Epithelial cell of proximal tubule (primary cell): ENCODE data around the gene ELMOD3. TPM values are rescaled to one million over a fixed set of nuclear protein-coding genes. Genes with fewer than 3 reads are reported as not detected.
"Not testable (repeated sequence)": the region's sequence is repeated elsewhere in the genome, so short reads cannot be mapped to it uniquely, and the experiment has no call there.

ENCODE experiments used
- DNase-seq: peaks from one replicate; pipeline ENCODE4 v3.0.0-alpha.2; 2011; ENCODE audit warnings: low read depth
- H3K4me3 ChIP-seq: 2 replicates; pipeline ENCODE4 v1.5.1; 2011; ENCODE audit warnings: low read depth, mild to moderate bottlenecking, low read length
- total RNA-seq: library from RNA; depleted of rRNA; stranded (reverse); fragments of >200 nt; gene quantifications from 2 replicates; pipeline ENCODE4 v1.2.3, GENCODE V29; 2015
- TF ChIP-seq, protein P1 (sequence below): conservative IDR thresholded peaks from 2 replicates; pipeline ENCODE4 v1.5.1; 2012; ENCODE audit warnings: low read depth, mild to moderate bottlenecking, low read length

Gene ELMOD3
- total RNA-seq, 1 donor from 2014 or later, result 9.5 TPM

GRCh38 chr2:85330839-85331636 is 23.5 kb upstream of the ELMOD3 start:
- H3K4me3 ChIP-seq, result no peak overlapping the region
- DNase-seq, result no peak
- TF ChIP-seq, protein P1, sequence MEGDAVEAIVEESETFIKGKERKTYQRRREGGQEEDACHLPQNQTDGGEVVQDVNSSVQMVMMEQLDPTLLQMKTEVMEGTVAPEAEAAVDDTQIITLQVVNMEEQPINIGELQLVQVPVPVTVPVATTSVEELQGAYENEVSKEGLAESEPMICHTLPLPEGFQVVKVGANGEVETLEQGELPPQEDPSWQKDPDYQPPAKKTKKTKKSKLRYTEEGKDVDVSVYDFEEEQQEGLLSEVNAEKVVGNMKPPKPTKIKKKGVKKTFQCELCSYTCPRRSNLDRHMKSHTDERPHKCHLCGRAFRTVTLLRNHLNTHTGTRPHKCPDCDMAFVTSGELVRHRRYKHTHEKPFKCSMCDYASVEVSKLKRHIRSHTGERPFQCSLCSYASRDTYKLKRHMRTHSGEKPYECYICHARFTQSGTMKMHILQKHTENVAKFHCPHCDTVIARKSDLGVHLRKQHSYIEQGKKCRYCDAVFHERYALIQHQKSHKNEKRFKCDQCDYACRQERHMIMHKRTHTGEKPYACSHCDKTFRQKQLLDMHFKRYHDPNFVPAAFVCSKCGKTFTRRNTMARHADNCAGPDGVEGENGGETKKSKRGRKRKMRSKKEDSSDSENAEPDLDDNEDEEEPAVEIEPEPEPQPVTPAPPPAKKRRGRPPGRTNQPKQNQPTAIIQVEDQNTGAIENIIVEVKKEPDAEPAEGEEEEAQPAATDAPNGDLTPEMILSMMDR, result no peak

DNA sequence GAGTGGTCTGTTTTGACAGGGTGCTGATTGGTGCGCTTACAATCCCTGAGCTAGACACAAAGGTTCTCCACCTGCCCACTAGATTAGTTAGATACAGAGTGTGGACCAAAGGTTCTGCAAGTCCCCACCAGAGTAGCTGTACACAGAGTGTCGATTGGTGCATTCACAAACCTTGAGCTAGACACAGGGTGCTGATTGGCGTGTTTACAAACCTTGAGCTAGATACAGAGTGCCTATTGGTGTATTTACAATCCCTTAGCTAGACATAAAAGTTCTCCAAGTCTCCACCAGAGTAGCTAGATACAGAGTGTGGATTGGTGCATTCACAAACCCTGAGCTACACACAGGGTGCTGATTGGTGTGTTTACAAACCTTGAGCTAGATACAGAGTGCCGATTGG is 20.7 kb upstream of the ELMOD3 start:
- DNase-seq, H3K4me3 ChIP-seq: not testable (repeated sequence)

GRCh38 chr2:85334928-85335327 is 19.6 kb upstream of the ELMOD3 start:
- H3K4me3 ChIP-seq, result no peak overlapping the region
- TF ChIP-seq, protein P1, result no peak
- no peak for DNase-seq

DNA sequence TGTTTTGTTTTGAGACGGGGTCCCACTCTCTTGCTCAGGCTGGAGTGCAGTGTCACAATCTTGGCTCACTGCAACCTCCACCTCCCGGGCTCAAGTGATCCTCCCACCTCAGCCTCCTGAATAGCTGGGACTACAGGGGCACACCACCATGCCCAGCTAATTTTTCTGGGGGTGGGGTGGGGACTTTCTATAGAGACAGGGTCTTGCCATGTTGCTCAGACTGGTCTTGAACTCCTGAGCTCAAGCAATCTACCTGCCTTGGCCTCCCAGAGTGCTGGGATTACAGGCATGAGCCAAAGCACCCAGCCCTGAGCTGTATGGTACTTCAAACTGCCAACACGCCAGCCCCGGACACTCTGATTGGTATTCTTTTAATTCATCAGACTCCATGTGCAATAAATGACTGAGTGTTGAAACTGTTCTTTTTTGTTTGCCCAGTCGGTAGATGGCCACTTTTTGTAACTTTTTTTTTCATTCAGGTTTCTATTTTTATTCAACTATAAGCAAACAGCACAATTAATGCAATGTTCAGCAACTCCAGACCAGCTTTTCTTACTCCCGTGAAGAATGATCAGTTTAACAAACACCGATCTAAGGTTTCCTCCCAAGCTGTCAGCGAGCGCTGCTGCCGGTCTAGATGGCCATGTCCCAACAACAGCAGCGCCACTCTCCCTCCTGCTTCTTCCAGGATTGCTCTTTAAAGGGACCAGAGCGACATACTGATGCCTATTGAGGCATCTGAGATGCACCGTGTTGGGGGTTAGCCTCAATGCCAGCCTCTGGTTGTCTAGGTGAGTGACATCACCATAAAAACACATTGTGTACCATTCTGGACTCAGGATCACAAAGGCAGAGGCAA is 14.3 kb upstream of the ELMOD3 start:
- H3K4me3 ChIP-seq, result no peak overlapping the region
- no peak for DNase-seq
- TF ChIP-seq, protein P1, result no peak

DNA sequence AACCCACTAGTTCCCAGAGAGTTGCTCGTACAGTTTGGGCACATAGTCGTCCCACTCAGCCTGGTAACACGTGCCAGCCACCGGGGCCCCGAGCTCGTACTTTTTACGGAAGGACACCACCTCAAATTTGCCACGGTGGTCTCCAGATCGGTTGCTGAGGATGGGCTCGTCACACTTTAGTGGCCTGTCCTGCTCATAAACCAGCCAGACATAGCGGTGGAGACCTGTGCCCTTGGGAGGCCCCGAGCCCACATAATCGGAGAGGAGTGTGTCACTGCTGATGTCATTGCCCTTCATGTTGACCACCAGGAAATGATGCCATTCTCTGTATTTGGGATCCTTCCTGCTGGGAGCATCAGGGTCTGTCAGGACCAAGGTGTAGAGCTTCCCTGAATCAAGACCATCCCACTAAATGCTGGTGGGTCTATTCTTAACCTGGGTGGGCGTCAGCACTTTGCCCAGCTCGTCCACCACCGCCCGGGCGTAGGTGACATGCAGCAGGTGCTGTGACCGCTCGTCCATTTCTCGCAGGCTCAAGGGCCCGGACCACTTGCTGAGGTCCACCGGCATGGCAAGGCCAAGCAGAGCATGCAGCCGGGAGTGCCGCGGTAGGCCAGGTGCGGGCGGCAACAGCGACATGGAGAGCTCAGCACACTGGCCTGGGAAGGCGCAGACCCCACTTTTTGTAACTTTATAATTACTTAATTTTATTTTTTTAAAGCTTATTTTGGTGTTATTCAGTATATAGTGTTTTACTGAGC is 13.1 kb upstream of the ELMOD3 start:
- no peak overlapping the region for H3K4me3 ChIP-seq
- no peak for DNase-seq
- TF ChIP-seq, protein P1, result no peak

DNA sequence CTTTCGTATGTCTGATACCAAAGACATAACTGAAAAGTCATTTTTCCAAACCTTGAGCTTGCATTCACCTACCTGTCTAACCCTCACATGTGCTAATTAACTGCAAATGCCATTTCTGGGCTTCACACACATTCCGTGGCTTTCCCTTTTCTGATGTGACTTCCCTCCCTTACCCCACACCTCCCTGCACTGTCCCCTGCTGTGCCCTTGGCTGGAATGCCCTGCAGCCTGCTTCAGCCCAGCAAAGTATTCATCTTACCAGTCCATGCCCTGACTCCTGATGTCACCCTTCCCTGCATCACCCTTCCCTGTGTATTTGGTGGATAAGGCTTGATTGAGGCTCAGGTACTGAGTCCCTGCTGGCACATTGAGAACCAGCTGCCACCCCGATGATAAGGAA is 12.4 kb upstream of the ELMOD3 start:
- no peak for DNase-seq
- H3K4me3 ChIP-seq, result no peak overlapping the region
- TF ChIP-seq, protein P1, result no peak

DNA sequence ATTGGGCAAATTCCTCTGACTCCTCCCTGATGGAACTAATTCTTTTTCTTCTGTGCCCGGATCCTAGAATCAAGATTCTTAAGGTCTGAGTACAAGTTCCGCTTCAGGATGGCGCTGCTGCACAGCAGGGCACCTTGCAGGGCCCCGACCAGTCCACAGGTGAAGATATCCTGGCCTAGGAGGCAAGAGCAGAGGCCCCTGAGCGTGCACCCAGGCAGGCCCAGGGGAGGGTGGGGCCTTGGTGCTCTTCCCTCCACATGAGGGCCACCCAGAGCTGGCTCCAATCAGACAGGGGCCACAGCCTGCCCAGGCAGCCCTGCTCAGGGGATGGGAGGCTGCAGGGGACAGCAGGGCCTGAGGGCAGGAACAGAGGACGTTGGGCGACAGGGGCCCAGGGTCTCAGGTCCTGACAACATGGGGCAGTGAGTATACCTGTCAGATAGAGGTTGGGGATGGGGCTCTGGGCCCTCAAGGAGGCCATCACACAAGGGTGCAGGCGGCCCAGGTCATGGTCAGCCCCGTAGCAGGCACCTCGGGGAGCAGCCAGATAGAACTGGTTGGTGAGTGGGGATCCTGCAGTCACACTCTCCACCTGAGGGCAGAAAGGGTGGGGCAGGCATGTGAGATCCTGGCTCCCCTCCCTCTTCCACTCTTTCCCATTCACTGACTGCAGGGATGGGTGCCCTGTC is 11.2 kb upstream of the ELMOD3 start:
- H3K4me3 ChIP-seq, DNase-seq: not testable (repeated sequence)
